Measurements from ENCODE around the gene PIAS1.

DNA sequence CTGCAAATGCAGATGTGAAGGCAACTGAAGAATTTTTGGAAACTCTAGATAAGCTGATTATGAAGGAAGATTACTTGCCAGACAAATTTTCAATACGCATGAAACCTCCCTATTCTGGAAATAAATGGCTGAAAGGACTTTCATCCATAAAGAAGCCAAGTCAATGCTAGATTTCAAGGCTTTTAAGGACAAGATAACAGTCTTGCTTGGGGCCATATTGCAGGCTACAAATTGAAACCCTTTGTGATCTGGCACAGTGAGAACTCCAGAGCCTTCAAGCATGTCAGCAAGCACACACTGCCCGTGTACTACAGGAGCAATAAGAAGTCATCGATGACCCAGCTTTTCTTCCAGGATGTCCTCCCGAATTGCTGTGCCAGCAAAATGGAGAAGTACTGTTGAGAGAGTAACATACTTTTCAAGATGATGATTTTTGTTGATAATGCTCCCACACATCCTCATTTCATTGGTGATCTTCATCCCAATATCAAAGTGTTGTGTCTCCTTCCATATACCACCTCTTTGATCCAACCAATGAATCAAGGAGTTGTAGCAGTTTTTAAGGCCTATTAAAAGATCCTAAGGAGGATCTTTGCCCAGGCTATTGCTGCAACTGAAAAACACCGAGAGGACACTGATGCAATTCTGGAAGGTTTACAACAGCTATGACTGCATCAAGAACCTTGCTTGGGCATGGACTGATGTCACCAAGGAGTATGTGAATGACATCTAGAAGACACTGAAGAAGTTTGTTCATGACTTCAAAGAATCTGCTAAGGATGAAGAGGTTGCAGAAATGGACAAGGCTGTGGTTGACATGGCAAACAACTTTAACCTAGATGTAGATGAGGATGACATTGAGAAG lies 130.7 kb downstream of the PIAS1 start:
- TF ChIP-seq, protein P1, sequence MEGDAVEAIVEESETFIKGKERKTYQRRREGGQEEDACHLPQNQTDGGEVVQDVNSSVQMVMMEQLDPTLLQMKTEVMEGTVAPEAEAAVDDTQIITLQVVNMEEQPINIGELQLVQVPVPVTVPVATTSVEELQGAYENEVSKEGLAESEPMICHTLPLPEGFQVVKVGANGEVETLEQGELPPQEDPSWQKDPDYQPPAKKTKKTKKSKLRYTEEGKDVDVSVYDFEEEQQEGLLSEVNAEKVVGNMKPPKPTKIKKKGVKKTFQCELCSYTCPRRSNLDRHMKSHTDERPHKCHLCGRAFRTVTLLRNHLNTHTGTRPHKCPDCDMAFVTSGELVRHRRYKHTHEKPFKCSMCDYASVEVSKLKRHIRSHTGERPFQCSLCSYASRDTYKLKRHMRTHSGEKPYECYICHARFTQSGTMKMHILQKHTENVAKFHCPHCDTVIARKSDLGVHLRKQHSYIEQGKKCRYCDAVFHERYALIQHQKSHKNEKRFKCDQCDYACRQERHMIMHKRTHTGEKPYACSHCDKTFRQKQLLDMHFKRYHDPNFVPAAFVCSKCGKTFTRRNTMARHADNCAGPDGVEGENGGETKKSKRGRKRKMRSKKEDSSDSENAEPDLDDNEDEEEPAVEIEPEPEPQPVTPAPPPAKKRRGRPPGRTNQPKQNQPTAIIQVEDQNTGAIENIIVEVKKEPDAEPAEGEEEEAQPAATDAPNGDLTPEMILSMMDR (IDR thresholded peaks at IDR 0.05; ENCODE audit: low read length): no peak
- TF ChIP-seq EZH2 (optimal IDR thresholded peaks at IDR 0.05; ENCODE audit: low read depth, low read length) (no peak), EZH2phosphoT487 (IDR thresholded peaks at IDR 0.05; ENCODE audit: low read length) (no peak)
